Amniotic epithelial cell (primary cell): ENCODE results near the gene STX7.
A peak's percentile ranks its signal among the peaks of the same experiment; 100 is the strongest.
"Not testable (repeated sequence)": the region's sequence is repeated elsewhere in the genome, so short reads cannot be mapped to it uniquely, and the experiment has no call there.

ENCODE experiments used
- DNase-seq: peaks from one replicate; pipeline ENCODE4 v3.0.0-alpha.2; 2010; ENCODE audit warnings: low read depth

STX7 gene

GRCh38 chr6:132512638-132513632 lies at the start of gene STX7:
STX7 (minus strand) TSS chr6:132513116; CDS start chr6:132503530, 9,586 bp downstream.
- DNase-seq: peak; percentile 88

DNA sequence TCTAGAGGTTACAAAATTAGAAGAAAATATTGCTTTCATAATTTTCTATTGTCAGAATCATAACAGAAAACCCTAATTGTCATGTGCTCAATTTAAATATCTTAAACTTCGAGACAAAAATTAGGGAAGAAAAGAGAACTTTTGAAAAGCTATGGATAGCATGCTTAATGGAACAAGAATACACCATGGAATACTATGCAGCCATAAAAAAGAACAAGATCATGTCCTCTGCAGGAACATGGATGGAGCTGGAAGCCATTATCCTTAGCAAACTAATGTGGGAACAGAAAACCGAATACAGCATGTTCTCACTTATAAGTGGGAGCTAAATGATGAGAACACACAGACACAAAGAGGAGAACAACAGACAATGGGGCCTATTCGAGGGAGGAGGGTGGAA lies 47.2 kb upstream of the STX7 start:
- not testable (repeated sequence) for DNase-seq

DNA sequence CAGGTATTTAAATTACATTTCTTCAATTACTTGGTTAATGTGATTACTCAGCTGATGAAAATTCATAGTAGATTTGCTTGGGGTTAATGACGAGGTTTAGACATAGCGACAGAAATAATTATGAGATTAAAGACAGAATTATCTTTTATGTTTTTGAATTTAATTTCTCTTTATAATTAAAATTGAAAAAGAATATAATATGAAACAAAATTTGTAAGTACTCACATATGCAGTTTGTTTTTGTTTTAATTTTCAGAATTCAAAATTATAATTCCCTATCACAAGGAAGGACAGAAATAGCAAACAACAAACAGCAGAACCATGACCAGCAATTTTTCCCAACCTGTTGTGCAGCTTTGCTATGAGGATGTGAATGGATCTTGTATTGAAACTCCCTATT lies 39.5 kb upstream of the STX7 start, which contains the start of gene TAAR8:
TAAR8 (plus strand) TSS at position 301 of the 400 bp plus-strand sequence; CDS start at position 322, 21 bp downstream.
- DNase-seq: no peak

GRCh38 chr6:132551214-132551613 lies 38.3 kb upstream of the STX7 start:
- DNase-seq: no peak

DNA sequence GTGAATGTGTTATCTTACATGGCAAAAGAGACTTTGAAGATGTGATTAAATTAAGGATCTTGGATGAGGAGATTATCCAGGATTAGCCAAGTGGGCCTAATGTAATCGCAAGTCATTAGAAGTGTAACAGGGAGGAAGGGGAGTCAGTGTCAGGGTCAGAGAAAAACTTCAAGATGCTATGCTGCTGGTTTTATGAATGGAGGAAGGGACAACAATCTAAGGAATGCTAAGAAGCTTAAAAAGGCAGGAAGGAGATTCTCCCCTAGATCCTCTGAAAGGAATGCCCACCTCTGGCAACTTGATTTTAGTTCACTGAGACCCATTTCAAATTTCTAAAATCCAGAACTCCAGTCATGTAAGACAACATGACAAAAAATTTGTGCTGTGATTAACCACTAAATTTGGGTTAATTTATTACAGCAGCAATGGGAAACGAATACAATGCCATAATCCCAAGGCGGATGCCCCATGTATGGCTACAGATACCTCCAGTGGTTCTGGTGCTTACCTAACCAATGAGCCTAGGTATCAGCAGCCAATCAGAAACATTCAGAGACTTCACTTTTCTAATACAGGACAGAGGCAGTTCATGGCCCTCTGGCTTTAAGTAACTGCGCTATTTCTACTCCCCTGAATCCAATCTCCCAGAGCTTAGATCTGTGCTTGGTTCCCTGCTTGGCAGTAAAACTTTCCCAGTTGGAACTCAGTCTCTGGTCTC lies 36.0 kb upstream of the STX7 start:
- DNase-seq: no peak

DNA sequence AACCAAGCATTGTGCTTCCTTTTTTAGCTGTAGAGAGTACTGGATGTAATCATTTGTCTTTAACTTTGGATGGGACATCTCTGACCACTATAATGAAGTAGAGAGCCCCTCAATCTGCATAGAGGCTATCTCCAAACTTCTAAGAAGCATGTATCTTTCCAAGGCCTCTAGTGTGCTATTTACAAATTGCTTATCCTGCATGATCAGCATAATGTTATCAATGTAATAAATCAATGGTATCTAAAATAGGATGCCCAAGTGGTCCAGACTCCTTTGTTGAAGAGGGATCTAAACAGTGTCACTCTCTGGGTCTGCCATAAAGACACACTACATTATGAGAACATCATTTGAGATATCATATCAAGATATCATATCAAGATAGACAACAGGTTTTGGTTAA lies 31.9 kb upstream of the STX7 start:
- DNase-seq: no peak

- DNase-seq: no peak
These were observed 25.1 kb upstream of the STX7 start, which contains the start of gene TAAR9 for GRCh38 chr6:132537977-132538376. TAAR9 (plus strand) TSS chr6:132538277; CDS start chr6:132538290, 13 bp downstream.

- DNase-seq: no peak
These were observed 24.2 kb upstream of the STX7 start for GRCh38 chr6:132537145-132537544.

GRCh38 chr6:132534546-132534945 lies 21.6 kb upstream of the STX7 start:
- not testable (repeated sequence) for DNase-seq

DNA sequence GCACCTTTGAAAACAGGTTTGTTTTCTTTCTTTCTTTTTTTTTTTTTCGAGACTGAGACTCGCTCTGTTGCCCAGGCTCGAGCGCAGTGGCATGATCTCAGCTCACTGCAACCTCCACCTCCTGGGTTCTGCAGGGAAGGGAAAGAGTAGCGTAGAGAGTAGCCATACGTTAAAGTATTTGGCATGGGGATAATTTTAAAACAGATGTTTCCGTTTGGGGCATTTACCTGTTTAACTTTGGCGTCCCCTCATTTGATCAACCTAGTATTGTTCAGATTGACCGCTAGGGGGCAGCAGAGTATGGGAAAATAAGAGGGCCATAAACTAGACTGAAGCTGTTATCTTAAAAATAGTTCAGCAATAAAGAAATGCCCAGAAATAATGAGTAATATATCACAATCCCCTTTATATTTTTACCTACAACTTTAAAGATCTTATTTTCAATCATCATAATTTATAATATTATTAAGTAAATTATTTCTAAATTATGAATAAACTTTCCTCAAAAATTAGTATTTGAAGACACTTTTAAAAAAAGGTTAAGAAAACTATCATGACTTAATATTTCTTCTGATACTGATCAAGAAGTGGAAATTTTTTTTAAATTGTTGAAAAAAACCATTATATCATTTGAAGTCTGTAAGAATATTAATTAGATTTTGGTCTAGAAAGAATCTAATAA lies 17.5 kb upstream of the STX7 start:
- DNase-seq: peak; percentile 56

GRCh38 chr6:132527791-132528190 lies 14.9 kb upstream of the STX7 start:
- DNase-seq: peak; percentile 7

DNA sequence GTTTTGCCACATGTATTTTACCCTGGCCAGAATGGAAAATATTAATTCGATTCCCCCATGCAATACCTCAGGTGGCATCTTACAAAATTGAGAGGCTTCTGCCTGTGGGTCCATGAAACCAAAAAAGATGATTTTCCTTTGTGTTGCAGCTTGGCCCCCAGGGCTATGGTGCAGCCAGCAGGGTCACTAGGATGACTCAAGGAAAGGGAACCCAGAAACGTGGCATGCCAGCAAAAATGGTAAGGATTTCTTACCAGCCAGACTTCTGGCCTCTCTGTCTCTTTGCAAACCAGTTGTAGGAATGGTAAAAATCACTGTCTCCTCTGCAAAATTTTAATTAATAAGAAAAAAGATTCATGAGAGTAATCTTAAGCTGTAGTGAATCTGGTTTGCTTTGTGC lies 13.5 kb upstream of the STX7 start:
- DNase-seq: no peak

DNA sequence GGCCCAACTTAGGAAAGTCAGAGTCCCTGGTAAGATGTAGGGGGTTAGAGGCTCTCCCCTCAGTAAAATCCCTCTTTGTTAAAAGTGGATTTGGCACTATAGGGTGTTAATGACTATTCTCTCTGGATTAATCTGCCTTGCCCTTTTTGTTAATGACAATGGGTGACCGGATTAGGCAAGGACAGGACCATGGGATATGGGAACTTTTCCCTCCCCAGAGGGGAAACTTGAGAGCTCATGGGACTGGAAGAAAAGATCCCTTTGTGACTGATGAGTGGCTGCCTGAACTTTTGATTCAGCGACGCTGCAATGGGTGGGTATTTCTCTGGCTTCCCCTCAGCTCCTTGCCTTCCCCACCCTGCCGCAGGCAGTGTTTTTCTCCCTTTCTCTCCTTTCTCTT lies 12.9 kb upstream of the STX7 start:
- DNase-seq: no peak

DNA sequence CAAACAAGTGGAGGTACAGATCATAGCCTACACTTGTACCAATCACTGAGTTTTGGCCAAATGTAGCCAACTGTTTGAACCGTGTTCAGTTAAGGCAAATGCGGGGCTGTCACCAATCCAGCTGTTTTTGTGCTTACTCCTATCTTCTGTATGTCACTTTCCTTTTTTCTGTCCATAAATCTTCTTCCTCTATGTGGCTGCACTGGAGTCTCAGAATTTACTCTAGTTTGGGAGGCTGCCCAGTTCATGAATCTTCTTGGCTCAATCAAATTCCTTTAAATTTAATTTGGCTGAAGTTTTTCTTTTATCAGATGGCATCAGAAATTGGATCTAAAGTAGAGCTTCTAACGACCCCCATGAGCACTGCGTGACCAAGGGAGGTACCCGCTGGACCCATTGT lies 11.7 kb upstream of the STX7 start:
- no peak for DNase-seq

GRCh38 chr6:132520953-132521352 lies 8.0 kb upstream of the STX7 start:
- peak; percentile 28 for DNase-seq

DNA sequence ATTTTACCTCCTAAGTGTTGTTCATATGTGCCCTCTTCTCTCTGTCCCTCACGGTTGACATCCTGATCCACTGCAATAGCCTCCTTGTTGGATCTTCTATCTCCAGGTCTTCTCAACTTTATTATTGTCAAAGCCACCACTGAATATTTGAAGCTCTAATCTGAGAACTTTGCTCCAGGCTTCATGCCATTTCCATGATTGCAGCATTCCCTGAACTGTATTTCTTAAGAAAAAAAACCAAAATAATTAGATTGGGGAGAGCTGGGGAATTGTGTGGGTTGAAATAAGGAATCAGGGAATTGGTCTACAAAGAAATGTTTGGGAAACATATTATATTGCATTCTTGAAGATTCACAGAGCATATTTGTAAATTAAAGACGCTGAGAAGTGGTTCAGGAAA lies 2.5 kb upstream of the STX7 start:
- no peak for DNase-seq

- no peak for DNase-seq
These were observed 1.1 kb upstream of the STX7 start for GRCh38 chr6:132513831-132514545.

GRCh38 chr6:132512342-132512637 lies 626 bp downstream of the STX7 start:
- DNase-seq: no peak

DNA sequence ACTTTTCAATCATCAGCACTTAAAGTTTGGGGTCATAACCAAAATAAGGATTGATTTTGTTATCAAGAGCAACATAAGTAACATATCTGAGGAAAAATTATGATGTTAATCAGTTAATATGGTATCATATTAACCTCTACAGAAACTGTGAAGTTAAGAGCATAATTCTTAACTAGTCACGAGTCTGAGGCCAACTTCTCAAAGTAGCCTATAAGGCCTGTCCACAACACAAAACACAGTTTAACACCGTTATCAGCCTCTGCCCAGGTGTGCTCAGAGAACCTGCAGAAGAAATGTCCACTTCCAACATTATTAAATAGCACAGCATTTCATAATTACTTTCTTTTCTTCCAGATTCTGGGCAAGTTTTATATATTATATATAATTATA lies 1.1 kb downstream of the STX7 start:
- DNase-seq: peak; percentile 12

- DNase-seq: peak; percentile 77
These were observed 1.6 kb downstream of the STX7 start for GRCh38 chr6:132511210-132511830.
